MG63 (cell line): Measurements from ENCODE around the gene CCNK. TPM values are rescaled to one million over a fixed set of nuclear protein-coding genes. Genes with fewer than 3 reads are reported as not detected.
A peak's percentile ranks its signal among the peaks of the same experiment; 100 is the strongest.

Experiments
- DNase-seq: peaks from one replicate; pipeline ENCODE4 v3.0.0-alpha.2; 2020
- H3K27me3 ChIP-seq: fragments of 250-450 bp; sonication (Bioruptor Pico); 2 replicates; pipeline ENCODE4 v1.5.1; 2020; ENCODE audit warnings: mild to moderate bottlenecking, moderate library complexity
- H3K36me3 ChIP-seq: fragments of 250-450 bp; sonication (Bioruptor Pico); 2 replicates; pipeline ENCODE4 v1.5.1; 2020; ENCODE audit warnings: mild to moderate bottlenecking, moderate library complexity
- H3K4me3 ChIP-seq: fragments of 250-450 bp; sonication (Bioruptor Pico); 2 replicates; pipeline ENCODE4 v1.5.1; 2020; ENCODE audit warnings: mild to moderate bottlenecking, moderate library complexity
- H3K9me3 ChIP-seq: fragments of 250-450 bp; sonication (Bioruptor Pico); 2 replicates; pipeline ENCODE4 v1.5.1; 2020; ENCODE audit warnings: mild to moderate bottlenecking, moderate library complexity
- total RNA-seq: library from RNA; depleted of rRNA; stranded (reverse); fragments of >200 nt; shearing (Covaris generic); gene quantifications from 2 replicates; pipeline ENCODE4 v1.2.3, GENCODE V29; 2014; ENCODE audit warnings: low replicate concordance

The CCNK gene
- total RNA-seq, 1 experiment from 2014 or later: 2.9 TPM

- DNase-seq: no peak
- Histone ChIP-seq H3K36me3 (no peaks in the 10 kb centered on the region), H3K4me3 (no peak overlapping the region), H3K9me3 (no peaks in the 10 kb centered on the region), H3K27me3 (no peaks in the 10 kb centered on the region)
Measured at GRCh38 chr14:99522025-99522401, 40.8 kb downstream of the CCNK start.

GRCh38 chr14:99522457-99522891, 41.3 kb downstream of the CCNK start:
- no peaks in the 10 kb centered on the region for H3K36me3 ChIP-seq
- DNase-seq: peak; percentile 57
- H3K4me3 ChIP-seq: no peak overlapping the region
- no peaks in the 10 kb centered on the region for H3K9me3 ChIP-seq
- H3K27me3 ChIP-seq: no peaks in the 10 kb centered on the region

GRCh38 chr14:99522934-99523703, 41.9 kb downstream of the CCNK start:
- H3K36me3 ChIP-seq: no peaks in the 10 kb centered on the region
- no peaks in the 10 kb centered on the region for H3K27me3 ChIP-seq
- no peaks in the 10 kb centered on the region for H3K9me3 ChIP-seq
- peak; percentile 17 for DNase-seq
- no peak overlapping the region for H3K4me3 ChIP-seq

GRCh38 chr14:99523704-99524055, 42.5 kb downstream of the CCNK start:
- no peaks in the 10 kb centered on the region for H3K36me3 ChIP-seq
- H3K9me3 ChIP-seq: no peaks in the 10 kb centered on the region

GRCh38 chr14:99524091-99524661, 43.0 kb downstream of the CCNK start:
- DNase-seq: no peak
- no peak overlapping the region for H3K4me3 ChIP-seq
- H3K9me3 ChIP-seq: no peaks in the 10 kb centered on the region
- no peaks in the 10 kb centered on the region for H3K27me3 ChIP-seq
- no peaks in the 10 kb centered on the region for H3K36me3 ChIP-seq

More at GRCh38 chr14:99523704-99524055, 42.5 kb downstream of the CCNK start:
- no peak for DNase-seq
- Histone ChIP-seq H3K27me3 (no peaks in the 10 kb centered on the region), H3K4me3 (no peak overlapping the region)

GRCh38 chr14:99524804-99525698, 43.8 kb downstream of the CCNK start:
- no peaks in the 10 kb centered on the region for H3K9me3 ChIP-seq
- H3K27me3 ChIP-seq: no peaks in the 10 kb centered on the region
- peak; percentile 61 for DNase-seq
- no peaks in the 10 kb centered on the region for H3K36me3 ChIP-seq
- no peak overlapping the region for H3K4me3 ChIP-seq

GRCh38 chr14:99525699-99526080, 44.5 kb downstream of the CCNK start:
- Histone ChIP-seq H3K36me3 (no peaks in the 10 kb centered on the region), H3K9me3 (no peaks in the 10 kb centered on the region), H3K27me3 (no peaks in the 10 kb centered on the region), H3K4me3 (no peak overlapping the region)
- DNase-seq: no peak

GRCh38 chr14:99527026-99527425, 45.8 kb downstream of the CCNK start:
- Histone ChIP-seq H3K4me3 (no peak overlapping the region), H3K36me3 (no peaks in the 10 kb centered on the region), H3K9me3 (no peaks in the 10 kb centered on the region), H3K27me3 (no peaks in the 10 kb centered on the region)
- DNase-seq: no peak

- Histone ChIP-seq H3K4me3 (no peak overlapping the region), H3K27me3 (no peaks in the 10 kb centered on the region), H3K9me3 (no peaks in the 10 kb centered on the region), H3K36me3 (no peaks in the 10 kb centered on the region)
- DNase-seq: no peak
Measured at GRCh38 chr14:99527427-99528076, 46.3 kb downstream of the CCNK start.

GRCh38 chr14:99529899-99530298, 48.7 kb downstream of the CCNK start:
- peak; percentile 59 for DNase-seq
- H3K9me3 ChIP-seq: no peaks in the 10 kb centered on the region
- no peaks in the 10 kb centered on the region for H3K27me3 ChIP-seq
- no peaks in the 10 kb centered on the region for H3K36me3 ChIP-seq
- H3K4me3 ChIP-seq: no peak overlapping the region

- no peaks in the 10 kb centered on the region for H3K27me3 ChIP-seq
Measured at GRCh38 chr14:99530407-99531155, 49.4 kb downstream of the CCNK start.

GRCh38 chr14:99531251-99532096, 50.3 kb downstream of the CCNK start:
- Histone ChIP-seq H3K4me3 (no peak overlapping the region), H3K36me3 (no peaks in the 10 kb centered on the region), H3K27me3 (no peaks in the 10 kb centered on the region), H3K9me3 (no peaks in the 10 kb centered on the region)
- DNase-seq: peak; percentile 39

More at GRCh38 chr14:99530407-99531155, 49.4 kb downstream of the CCNK start:
- Histone ChIP-seq H3K9me3 (no peaks in the 10 kb centered on the region), H3K36me3 (no peaks in the 10 kb centered on the region), H3K4me3 (no peak overlapping the region)
- no peak for DNase-seq

- no peak for DNase-seq
- no peaks in the 10 kb centered on the region for H3K9me3 ChIP-seq
- H3K27me3 ChIP-seq: no peaks in the 10 kb centered on the region
- no peaks in the 10 kb centered on the region for H3K36me3 ChIP-seq
- H3K4me3 ChIP-seq: no peak overlapping the region
Measured at GRCh38 chr14:99532310-99532709, 51.1 kb downstream of the CCNK start.

GRCh38 chr14:99534333-99534732, 53.1 kb downstream of the CCNK start:
- H3K36me3 ChIP-seq: no peaks in the 10 kb centered on the region

GRCh38 chr14:99534863-99535262, 53.7 kb downstream of the CCNK start:
- Histone ChIP-seq H3K27me3 (no peaks in the 10 kb centered on the region), H3K4me3 (no peak overlapping the region), H3K9me3 (no peaks in the 10 kb centered on the region), H3K36me3 (no peaks in the 10 kb centered on the region)
- DNase-seq: peak; percentile 92

More at GRCh38 chr14:99534333-99534732, 53.1 kb downstream of the CCNK start:
- DNase-seq: no peak
- H3K4me3 ChIP-seq: no peak overlapping the region
- no peaks in the 10 kb centered on the region for H3K27me3 ChIP-seq
- H3K9me3 ChIP-seq: no peaks in the 10 kb centered on the region
